Renal cortex interstitium (tissue), 11 donors: ENCODE measurements around the gene LGSN. TPM values are rescaled to one million over a fixed set of nuclear protein-coding genes. Genes with fewer than 3 reads are reported as not detected.
"Not testable (repeated sequence)": the region's sequence is repeated elsewhere in the genome, so short reads cannot be mapped to it uniquely, and the experiment has no call there.

Source experiments
- DNase-seq, 11 donors: peaks; one replicate each; pipeline ENCODE4 v3.0.0-alpha.2; 2013; ENCODE audit warnings: low read depth in 9 of 11, low spot score in 4 of 11; ENCODE audit errors: extremely low read depth in 1 of 11
- polyA plus RNA-seq, 3 donors: library from polyadenylated mRNA; unstranded; fragments of 120-200 nt; gene quantifications; one replicate each; pipeline ENCODE4 v1.2.1, GENCODE V29; 2013; ENCODE audit not compliant: insufficient read length in 3 of 3

The LGSN gene
- polyA plus RNA-seq, 3 donors = 0.52 to 1.6 (median 0.96) TPM

DNA sequence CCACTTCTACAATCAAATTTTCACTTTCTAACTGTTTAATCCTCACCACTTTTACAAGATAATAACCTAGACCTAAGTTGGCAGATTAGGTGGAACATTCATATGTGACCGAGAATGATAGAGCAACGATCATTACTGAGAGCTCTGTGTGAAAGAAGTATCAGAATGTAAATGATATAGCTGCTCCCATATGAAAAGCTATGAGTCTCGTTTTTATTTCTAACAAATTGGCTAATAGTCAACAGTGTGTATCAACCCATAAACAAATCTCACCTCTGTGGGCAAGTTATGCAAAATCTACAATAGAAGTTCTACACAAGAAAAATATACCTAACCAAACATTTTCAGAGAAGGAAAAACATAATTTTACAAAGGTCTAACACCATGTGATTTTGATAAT, 3.7 kb downstream of the LGSN start:
- DNase-seq = no peak

DNA sequence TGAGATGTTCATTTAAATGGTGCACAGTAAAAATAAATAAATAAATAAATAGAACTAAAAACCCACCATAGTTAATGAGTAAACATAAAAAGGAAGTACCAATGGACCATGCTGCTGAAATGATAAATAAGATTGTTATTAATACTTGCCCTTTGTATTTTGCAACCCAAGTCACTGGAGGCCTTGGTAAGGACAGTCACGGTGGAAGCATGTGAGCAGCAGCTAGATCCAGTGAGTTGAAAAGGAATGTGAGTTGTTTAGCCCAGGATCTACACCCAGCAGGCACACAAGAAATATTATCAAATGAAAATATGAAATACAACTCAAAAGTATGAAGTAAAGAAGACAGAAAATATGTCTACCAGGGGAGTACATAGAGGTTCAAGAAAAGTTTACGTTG, 6.7 kb downstream of the LGSN start:
- DNase-seq = no peak

DNA sequence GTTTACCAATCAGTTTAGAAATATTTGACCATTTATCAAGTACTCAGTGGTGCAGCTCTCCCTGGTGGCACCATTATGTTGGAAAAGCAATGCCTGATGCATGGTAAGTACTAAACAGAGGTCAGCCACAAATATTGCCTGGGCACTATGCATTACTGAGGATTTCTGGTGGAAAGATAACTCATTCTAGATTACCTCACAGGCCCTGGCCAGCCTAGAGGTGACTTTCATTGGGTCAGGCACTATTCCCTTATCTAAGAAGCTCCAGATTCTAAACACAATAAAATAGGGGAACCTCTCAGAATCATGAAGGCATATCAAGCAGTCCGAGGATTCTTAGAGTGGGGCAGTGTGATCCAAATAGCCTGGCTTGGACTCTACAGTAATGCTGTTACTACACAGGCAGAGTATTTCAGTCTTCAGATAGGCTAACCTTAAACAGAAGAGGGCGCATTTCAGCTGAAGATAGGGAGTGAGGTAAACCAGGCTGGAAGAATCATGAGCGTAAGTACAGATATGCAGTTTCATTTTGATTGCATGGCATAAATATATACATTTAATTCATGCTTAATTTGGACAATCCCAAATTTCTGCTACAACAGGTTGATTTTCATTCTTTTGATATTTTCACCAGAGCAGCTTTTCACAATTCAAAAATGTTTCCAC, 12.1 kb downstream of the LGSN start:
- peak in 2 of 11 donors; percentile 1 to 7 for DNase-seq

DNA sequence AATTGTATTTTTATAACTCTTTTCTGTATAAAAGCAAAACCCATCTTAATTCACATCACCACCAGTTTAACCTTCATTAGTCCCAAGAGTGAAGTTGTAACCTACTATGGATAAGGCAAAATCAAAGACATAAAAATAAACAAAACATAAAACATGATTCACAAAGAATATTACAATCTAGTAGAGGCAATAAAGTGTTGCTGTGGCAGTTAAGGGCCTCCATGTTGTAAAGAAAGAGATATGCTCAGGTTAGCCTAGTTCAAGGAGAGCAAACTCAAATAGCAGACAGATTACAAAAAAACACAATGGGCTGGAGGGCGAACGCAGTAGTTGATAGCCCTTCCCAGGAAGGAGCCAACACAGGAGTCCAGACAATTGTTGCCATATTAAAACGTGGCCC, 13.4 kb downstream of the LGSN start:
- DNase-seq = no peak

DNA sequence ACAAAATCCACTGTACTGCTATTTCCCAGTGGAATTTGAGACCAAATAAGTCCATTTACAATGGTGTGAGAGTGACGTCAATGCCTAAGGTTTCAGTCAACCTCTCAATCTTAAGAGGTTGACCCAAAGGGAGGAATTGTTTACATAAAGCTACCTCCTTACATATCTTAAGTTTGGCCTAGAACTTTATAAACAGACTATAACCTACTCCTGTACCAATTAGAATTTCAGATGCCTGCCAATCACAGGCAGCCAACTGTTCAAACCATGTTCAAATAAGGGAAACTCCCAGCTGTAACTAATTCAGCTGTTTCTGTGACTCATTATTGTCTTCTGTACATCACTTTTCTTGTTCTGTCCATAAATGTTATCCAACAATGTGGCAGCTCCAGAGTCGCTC, 14.5 kb downstream of the LGSN start:
- DNase-seq = no peak

DNA sequence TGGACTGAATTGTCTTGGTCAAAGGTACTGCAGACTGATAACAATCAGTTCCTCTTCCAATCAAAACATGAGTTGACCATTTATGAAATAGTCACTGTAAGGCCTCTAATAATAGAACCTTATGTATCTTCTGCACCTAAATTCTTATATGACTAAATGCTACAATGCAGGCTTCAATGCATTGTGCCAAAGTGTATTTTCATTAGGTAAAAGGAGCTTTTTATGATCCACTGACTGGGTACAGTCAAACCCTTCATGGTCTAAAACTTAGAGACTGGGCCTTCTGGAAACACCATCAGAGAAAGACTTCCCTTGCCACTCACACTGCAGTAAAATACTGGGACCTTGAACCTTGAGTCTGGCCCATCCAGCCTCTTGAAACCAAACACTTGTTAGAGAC, 16.3 kb downstream of the LGSN start:
- DNase-seq = no peak

DNA sequence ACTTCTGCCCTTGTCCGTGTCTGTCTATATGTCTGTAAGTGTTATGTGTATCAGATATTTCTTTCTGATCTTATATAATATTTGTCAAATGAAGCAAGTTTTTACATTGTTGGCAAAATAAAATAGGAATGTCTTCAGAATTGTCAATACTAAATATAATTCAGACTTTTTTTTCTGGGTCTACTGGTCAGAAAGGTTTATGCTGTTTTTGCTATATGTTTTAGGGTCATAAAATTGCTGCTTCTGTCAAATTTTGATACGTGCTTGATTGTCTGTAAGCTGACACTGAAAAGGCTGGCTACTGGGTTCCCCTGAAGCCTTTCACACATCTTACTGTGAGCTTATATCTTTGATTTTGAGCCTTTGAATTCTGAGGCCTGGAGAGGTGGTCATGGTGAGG, 20.1 kb downstream of the LGSN start:
- DNase-seq = no peak

DNA sequence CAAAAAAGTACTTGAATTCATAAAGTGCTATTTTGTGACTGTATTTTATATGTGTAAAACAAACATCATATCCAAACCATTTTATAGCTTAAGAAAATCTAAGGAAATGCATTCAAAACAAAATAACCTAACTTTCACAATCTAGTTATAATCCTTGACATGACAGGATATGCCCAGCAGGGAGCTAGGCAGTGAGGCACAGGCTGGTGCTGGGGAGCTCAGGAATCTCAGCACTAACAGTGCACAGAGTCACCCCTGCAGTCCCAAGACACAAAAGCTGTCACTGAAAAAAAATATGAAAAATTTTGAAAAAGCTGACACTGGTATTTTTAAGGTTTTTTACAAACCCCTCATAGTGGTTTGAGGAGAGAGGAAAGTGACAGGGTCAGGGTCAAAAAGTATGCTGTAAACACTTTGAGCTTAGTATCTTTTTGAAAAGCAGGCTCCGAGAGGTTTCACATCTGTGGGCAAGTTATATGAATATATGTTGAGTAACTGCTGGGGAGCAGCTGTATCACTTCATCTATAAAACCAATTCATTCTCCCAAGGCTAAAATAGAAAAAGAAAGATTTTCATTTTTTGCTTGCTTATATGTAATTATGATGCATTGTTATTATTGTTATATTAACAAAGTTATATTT, 24.1 kb downstream of the LGSN start:
- no peak for DNase-seq

DNA sequence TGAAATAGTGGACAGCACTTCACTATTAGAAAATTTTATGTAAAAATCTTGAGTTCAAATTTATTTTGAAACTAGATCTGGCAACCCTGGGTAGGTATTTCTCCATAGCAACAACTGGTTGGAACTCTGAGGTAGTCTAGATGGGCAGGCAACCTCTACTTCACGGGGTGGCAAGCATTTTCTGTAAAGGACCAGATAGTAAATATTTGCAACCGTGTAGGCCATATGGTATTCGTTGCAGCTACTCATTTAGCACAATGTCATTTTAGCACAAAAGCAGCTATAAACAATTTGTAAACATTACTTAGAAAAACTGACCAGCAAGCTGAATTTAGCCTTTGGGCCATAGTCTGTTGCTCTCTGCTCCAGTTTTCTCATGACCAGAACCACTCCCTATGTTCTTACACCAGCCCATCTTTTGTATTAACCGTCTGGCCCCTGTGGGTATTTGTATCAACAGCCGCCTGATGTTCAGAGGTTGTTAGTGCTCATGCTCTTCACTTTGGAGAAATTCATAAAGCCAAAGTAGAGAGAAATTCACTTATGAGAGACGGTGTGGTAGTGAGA, 29.2 kb downstream of the LGSN start:
- no peak for DNase-seq

DNA sequence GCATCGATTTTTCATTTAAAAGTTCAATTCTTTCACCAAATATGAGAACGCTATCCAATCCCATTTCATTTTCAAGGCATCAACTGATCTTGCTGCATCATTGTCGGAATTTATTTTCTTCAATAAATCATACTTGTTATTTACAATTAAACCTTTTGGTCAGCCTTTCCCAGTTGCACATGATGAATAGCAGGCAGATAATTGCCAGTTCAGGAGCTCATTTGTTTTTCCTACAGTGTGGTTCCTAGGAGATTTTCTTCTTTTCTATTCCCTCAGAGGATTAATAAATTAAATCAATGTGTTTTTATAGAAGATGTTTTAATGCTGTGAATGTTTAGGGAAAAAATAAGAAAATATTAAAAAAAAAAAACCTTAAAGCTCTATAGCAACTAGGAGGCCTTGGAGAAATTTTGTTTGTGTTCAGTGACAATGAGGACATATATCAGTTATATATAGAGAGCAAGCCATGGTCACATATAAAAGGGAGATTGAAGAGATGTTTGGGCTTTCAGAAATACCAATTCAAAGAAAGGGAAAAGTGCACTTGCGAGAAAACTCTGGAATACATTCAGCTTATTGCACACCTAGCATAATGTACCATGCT, 30.4 kb downstream of the LGSN start:
- DNase-seq = no peak

DNA sequence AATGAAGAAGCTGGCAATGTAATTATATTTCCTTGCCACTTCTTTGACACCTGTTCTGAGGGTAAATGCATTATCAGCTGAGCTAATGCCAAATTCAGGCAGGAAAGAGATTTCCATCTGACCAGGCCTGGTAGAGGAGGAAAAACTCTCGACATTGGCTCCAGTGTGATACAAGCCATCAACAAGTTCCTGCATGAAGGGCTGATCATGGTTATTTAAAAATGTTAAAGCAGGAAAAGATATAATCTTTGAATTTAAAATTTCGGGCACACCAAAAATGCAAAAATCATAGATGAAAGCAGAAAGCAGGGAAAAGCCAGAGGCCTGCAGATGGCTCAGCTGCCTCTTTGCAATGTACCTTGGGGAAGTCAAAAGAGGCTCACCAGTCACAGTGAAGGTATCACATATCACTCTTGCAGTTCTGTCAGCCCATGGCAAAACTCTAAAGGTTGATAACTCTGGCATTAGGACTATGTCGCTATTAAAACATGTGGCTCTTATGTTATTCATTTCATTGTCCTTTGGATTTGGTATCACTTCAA, 39.1 kb downstream of the LGSN start:
- no peak for DNase-seq

DNA sequence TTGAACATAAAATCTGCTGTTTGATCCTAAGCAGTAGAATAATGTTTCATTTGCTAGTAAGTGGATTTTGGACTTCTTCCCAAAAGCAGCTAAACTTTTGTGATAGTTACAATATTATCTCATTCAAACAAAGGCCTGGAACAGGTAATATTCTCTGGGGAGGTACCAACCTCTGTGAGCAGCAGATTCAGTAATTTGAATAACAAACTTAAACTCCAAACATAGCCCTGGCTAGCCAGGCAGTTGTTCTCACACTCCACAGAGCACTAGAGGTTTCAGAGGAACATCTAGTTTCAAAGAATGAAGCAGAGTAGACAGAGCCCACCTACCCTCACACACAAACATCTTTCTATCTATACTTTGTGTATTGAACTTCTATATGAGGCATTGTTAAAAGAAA, 40.9 kb downstream of the LGSN start:
- no peak for DNase-seq

DNA sequence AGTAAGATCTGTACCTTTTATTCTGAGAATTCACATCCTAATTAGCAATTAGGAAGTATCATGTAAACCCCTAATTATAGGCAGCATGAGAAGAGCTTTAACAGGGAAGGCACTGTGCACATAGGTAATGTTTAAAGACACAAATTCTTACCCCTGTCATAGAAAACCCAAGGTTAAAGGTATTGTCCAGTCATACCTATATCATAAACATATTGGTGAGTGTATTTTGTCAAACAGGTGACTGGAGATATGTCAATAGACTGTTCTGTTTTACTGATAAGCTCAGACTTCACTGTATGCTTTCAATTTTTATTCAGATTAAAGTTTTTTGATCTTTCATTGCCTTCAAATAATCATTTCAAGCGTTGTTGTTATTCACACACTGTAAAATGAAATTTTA, 43.8 kb downstream of the LGSN start:
- no peak for DNase-seq

DNA sequence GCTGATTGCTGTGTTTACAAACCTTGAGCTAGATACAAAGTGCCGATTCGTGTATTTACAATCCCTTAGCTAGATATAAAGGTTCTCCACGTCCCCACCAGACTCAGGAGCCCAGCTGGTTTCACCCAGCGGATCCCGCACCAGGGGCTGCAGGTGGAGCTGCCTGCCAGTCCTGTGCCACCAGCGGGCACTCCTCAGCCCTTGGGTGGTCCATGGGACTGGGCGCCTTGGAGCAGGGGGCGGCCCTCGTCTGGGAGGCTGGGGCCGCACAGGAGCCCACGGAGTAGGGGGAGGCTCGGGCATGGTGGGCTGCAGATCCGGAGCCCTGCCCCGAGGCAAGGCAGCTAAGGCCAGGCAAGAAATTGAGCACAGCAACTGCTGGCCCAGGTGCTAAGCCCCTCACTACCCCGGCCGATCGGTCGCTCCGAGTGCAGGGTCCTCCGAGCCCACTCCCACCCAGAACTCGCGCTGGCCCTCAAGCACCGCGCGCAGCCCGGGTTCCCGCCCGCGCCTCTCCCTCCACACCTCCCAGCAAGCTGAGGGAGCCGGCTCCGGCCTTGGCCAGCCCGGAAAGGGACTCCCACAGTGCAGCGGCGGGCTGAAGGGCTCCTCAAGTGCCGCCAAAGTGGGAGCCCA, 44.9 kb downstream of the LGSN start:
- DNase-seq = not testable (repeated sequence)

DNA sequence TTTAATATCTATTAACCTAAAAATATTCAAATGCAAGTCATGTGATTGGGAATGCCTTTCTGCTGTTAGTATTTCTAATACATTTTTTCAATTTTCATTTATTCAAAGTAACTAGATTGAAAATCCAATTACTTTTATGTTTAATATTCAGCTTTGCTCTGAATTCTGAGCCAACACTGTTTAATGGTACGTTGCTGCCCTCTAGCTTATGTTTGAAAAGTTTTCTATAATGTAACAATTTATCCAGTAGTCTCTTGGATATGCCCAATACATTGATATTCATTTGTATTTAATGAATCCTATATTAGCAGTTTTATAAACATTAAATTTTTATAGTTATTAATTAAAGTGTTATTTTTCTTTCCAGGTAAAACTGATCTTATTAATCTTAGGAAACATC, 47.4 kb downstream of the LGSN start:
- DNase-seq = peak in 6 of 11 donors; percentile 7 to 37 (median 17)

DNA sequence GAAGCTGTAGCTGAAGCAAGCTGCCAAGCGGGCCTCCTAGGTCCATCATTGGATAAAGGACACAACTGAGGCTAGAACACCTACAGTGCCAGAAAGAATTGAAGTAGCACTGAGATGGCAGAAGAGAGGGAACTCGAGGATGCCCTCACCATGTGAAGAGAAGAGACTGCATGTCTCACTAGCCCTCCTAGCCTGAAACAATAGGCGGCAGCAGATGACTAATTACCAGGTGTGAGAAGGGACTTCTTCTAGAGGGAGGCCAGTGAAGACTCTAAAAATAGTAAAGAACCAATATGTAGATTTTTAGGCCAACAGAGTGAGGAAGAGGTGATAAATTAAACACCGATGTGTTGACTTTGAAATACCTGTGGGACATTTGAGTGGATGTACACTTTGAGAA, 50.3 kb downstream of the LGSN start:
- no peak for DNase-seq

DNA sequence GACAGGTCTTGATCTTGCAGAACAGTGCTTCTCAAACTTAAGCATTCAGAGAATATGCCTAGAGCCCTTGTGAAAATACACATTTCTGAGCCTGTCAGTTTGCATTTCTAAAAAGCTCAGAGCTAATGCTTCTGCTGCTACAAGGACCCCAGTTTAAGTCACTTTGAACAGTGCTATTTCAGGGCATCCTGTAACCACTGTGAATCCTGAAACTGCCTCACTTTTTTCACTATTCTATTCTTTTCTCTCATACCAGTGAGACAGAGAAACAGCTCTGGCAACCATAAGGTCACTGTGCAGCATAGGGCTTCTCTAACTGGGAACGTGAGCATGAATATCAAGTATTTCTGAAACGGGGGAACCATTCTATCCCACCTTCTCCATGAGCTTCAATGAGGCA, 51.2 kb downstream of the LGSN start:
- no peak for DNase-seq

DNA sequence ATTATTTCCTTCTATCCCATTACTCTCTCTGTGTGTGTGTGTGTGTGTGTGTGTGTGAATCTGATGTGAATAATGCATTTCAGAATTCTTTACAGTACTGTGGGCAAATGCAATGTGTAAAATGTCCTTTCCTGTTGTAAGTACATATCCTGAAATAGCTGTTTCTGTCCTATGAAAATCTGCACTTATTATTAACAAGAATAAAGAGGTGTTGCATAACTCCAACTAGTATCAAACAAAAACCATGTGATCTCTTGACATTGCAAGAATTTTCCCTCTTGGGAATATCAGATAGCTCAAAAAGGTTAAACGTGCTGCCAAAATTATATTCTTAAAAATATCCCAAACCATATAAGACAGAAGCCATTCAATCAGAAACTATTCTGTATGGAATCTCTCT, 52.0 kb downstream of the LGSN start:
- no peak for DNase-seq

DNA sequence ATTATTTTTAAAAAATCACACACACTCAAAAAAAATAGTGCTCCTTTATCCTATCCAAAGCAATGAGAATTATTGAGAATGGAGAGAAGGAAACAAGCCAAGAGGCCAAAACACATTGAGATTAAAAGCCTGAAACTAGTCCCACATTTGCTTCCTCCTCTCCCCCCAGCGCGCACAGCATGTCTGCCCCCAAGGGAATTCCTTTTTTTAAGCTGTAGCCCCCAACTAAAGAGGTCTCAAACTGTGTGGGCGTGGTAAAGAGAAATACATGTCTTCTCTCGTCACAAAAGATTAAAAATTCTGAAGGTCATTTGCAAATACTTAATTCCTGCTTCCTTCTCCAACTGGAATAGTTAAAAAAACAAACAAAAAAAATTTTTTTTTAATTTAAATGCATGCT, 52.7 kb downstream of the LGSN start:
- DNase-seq = no peak

DNA sequence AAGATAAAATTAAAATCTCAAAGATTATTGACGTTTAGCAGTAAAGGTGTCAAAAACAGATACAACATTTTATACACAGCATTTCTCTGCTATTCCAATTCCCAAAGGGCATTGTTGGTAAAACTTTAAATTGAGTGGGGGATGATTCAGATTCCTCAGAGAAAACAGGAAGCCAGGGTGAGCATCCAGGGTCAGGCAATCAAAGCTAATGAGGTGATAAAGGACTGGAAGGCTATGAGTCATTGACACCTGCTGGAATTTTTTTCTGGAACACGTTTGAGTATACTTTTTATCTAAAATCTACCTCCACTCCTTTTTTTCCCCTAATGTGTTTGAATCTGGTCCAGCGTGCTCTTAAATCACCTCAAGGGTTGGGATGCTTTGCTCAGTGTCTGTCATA, 56.3 kb downstream of the LGSN start:
- peak in 3 of 11 donors; percentile 4 to 9 (median 5) for DNase-seq
